ENCODE measurements around the gene SIGLEC10. TPM values are rescaled to one million over a fixed set of nuclear protein-coding genes. Genes with fewer than 3 reads are reported as not detected.

SIGLEC10 gene
- total and polyA plus RNA-seq, 2 experiments from 2014 or later = 0.47 TPM; not detected in 1

- H3K27me3 Mint-ChIP-seq (ENCODE audit: insufficient read depth, low read depth, poor library complexity) = peaks cover 8% of the 10 kb centered on the region
- DNase-seq (ENCODE audit: low spot score) = no peak
- no peaks in the 10 kb centered on the region for H3K27me3 ChIP-seq (ENCODE audit: insufficient read depth)
Observed at GRCh38 chr19:51440052-51440451, 22.6 kb upstream of the SIGLEC10 start.

More at GRCh38 chr19:51440052-51440451, 22.6 kb upstream of the SIGLEC10 start:
- no peak overlapping the region for H2AFZ ChIP-seq
- TF ChIP-seq STAT1 (IDR thresholded peaks at IDR 0.05; ENCODE audit: unreplicated experiment) (no peak), ZNF462 (CRISPR knock-in tag; IDR thresholded peaks at IDR 0.05) (no peak), POLR2AphosphoS5 (IDR thresholded peaks at IDR 0.05; ENCODE audit: low read depth) (no peak), EZH2 (IDR thresholded peaks at IDR 0.05; ENCODE audit: low read depth, unreplicated experiment) (no peak), ZNF331 (CRISPR knock-in tag; IDR thresholded peaks at IDR 0.05; ENCODE audit: low read depth) (no peak), CREB1 (CRISPR knock-in tag; IDR thresholded peaks at IDR 0.05; ENCODE audit: low read depth) (no peak), ETS1 (IDR thresholded peaks at IDR 0.05) (no peak), EZH2phosphoT487 (IDR thresholded peaks at IDR 0.05; ENCODE audit: unreplicated experiment) (no peak), JUNB (IDR thresholded peaks at IDR 0.05; ENCODE audit: unreplicated experiment) (no peak), CTCF (conservative IDR thresholded peaks at IDR 0.05; ENCODE audit: low read depth in 2 of 2) (no peak), ZNF114 (CRISPR knock-in tag; IDR thresholded peaks at IDR 0.05) (no peak), REST (IDR thresholded peaks at IDR 0.05; ENCODE audit: unreplicated experiment) (no peak), NANOG (IDR thresholded peaks at IDR 0.05; ENCODE audit: borderline replicate concordance) (no peak)
- Mint-ChIP-seq H3K4me1 (no peaks in the 10 kb centered on the region; the same call in 2 of the 3 replicates), H3K27ac (no peak overlapping the region), H3K9me3 (no peaks in the 10 kb centered on the region; the same call in 2 of the 3 replicates), H3K36me3 (ENCODE audit: low read depth) (no peaks in the 10 kb centered on the region), H3K4me3 (no peak overlapping the region)
- no peaks in the 10 kb centered on the region for H3F3A ChIP-seq (replicated peaks; ENCODE audit: low read depth)
- no peaks in the 10 kb centered on the region; the same call in 1 of the 2 replicates for H3K36me3 ChIP-seq (ENCODE audit: insufficient read depth)
- no peak overlapping the region for H3K4me2 ChIP-seq
- H3K4me1 ChIP-seq (ENCODE audit: insufficient read depth) = no peaks in the 10 kb centered on the region; the same call in 1 of the 2 replicates
- no peaks in the 10 kb centered on the region for H4K20me1 ChIP-seq (replicated peaks; ENCODE audit: insufficient read depth)
- H3K4me3 ChIP-seq = no peak overlapping the region
- no peaks in the 10 kb centered on the region for H3K9me2 ChIP-seq (ENCODE audit: insufficient read depth)
- H3K27ac ChIP-seq (ENCODE audit: low read depth) = no peak overlapping the region
- no peaks in the 10 kb centered on the region for H3K79me2 ChIP-seq (replicated peaks; ENCODE audit: insufficient read depth)
- ATAC-seq = no peak
